Mucosa of descending colon (tissue), 3 donors: ENCODE data around the gene NPRL2. TPM values are rescaled to one million over a fixed set of nuclear protein-coding genes. Genes with fewer than 3 reads are reported as not detected.
"Not testable (repeated sequence)": the region's sequence is repeated elsewhere in the genome, so short reads cannot be mapped to it uniquely, and the experiment has no call there.

Experiments used
- ATAC-seq: fragments of 200-7000 bp; cut with Tn5 transposase; one replicate; pipeline ENCODE4 v1.9.1; 2020; ENCODE audit warnings: mild to moderate bottlenecking, moderate library complexity
- DNase-seq, 3 donors: peaks; one replicate each; pipeline ENCODE4 v3.0.0-alpha.2; 2020
- H3K36me3 ChIP-seq: fragments of 200-600 bp; one replicate; pipeline ENCODE4 v1.8.0; 2021; ENCODE audit warnings: low read depth, mild to moderate bottlenecking
- H3K4me1 ChIP-seq: fragments of 200-600 bp; one replicate; pipeline ENCODE4 v1.8.0; 2021; ENCODE audit warnings: low read depth, mild to moderate bottlenecking
- H3K4me3 ChIP-seq: fragments of 200-600 bp; one replicate; pipeline ENCODE4 v1.8.0; 2021; ENCODE audit warnings: mild to moderate bottlenecking
- H3K9me3 ChIP-seq: fragments of 200-600 bp; one replicate; pipeline ENCODE4 v1.8.0; 2021; ENCODE audit warnings: mild to moderate bottlenecking
- CTCF ChIP-seq: fragments of 200-600 bp; IDR thresholded peaks from one replicate; pipeline ENCODE4 v1.8.0; 2022; ENCODE audit warnings: antibody characterized with exemption, mild to moderate bottlenecking
- intact Hi-C, 2 donors: fragments of 100-400 bp; cut with DNase I in 1 of 2; cut with micrococcal nuclease in 1 of 2; formaldehyde crosslinking; loops; one replicate each; pipeline versions ENCODE4 v1.11.0 to v1.11.1; 2022; cut with DNase I, micrococcal nuclease
- total RNA-seq, 3 donors: library from RNA; stranded (reverse); fragmentation: NEBNext Ultra II Directional in 2 of 3; extraction: Animal tissue kit (Norgen Biotek cat#: 25700) in 2 of 3; gene quantifications; one replicate each; pipeline versions ENCODE4 v1.2.1 to v1.2.4, GENCODE V29; 2021 to 2023
- donor health status: DM: no; HTN: no; CAD: no; lungs with moderate emphysema.
- donor health status: DM: no; HTN: no; CAD: no.
- donor health status: DM: no; HTN: yes; CAD: no.

Gene NPRL2
- total RNA-seq, 3 donors from 2014 or later: 20.2 to 32.9 (median 25.0) TPM

GRCh38 chr3:50316657-50317242 is 33.8 kb downstream of the NPRL2 start:
- Histone ChIP-seq H3K36me3 (no peaks in the 10 kb centered on the region), H3K4me3 (no peak overlapping the region), H3K4me1 (peaks cover 48% of the 10 kb centered on the region), H3K9me3 (no peaks in the 10 kb centered on the region)
- ATAC-seq: peak; percentile 77
- TF ChIP-seq CTCF: no peak
- intact Hi-C loops: no loop called here
- peak; percentile 87 to 93 (median 90) for DNase-seq

GRCh38 chr3:50314816-50315215 is 35.8 kb downstream of the NPRL2 start:
- ATAC-seq (no peak), DNase-seq (no peak)
- H3K9me3 ChIP-seq: no peaks in the 10 kb centered on the region
- no peak for TF ChIP-seq CTCF
- H3K36me3 ChIP-seq: no peaks in the 10 kb centered on the region
- no peak overlapping the region for H3K4me3 ChIP-seq
- intact Hi-C loops: no loop called here
- peaks cover 40% of the 10 kb centered on the region for H3K4me1 ChIP-seq

GRCh38 chr3:50314342-50314741 is 36.2 kb downstream of the NPRL2 start:
- intact Hi-C loops: no loop called here

GRCh38 chr3:50312041-50312440 is 38.5 kb downstream of the NPRL2 start:
- ATAC-seq, H3K9me3 ChIP-seq, H3K36me3 ChIP-seq, H3K4me3 ChIP-seq, DNase-seq, intact Hi-C loops: not testable (repeated sequence)
- peaks cover 14% of the 10 kb centered on the region for H3K4me1 ChIP-seq

More at GRCh38 chr3:50314342-50314741, 36.2 kb downstream of the NPRL2 start:
- H3K4me1 ChIP-seq: peaks cover 37% of the 10 kb centered on the region
- H3K36me3 ChIP-seq: no peaks in the 10 kb centered on the region
- no peak for TF ChIP-seq CTCF
- H3K9me3 ChIP-seq: no peaks in the 10 kb centered on the region
- DNase-seq (no peak), ATAC-seq (no peak)
- no peak overlapping the region for H3K4me3 ChIP-seq

GRCh38 chr3:50304601-50305000 is 46.0 kb downstream of the NPRL2 start:
- peaks cover 9% of the 10 kb centered on the region for H3K9me3 ChIP-seq
- intact Hi-C loops: no loop called here
- H3K4me1 ChIP-seq: peaks cover 9% of the 10 kb centered on the region
- no peak overlapping the region for H3K4me3 ChIP-seq
- peaks cover 1% of the 10 kb centered on the region for H3K36me3 ChIP-seq
- DNase-seq (no peak), ATAC-seq (no peak)
- no peak for TF ChIP-seq CTCF

GRCh38 chr3:50303013-50303815 is 47.4 kb downstream of the NPRL2 start, which contains the start of gene HYAL1:
Gene HYAL1 (minus strand): TSS chr3:50303574. CDS start chr3:50302956, 618 bp downstream.
- Histone ChIP-seq H3K36me3 (peaks cover 6% of the 10 kb centered on the region), H3K9me3 (peaks cover 4% of the 10 kb centered on the region), H3K4me1 (peaks cover 14% of the 10 kb centered on the region), H3K4me3 (no peak within 1 kb of the TSS)
- no peak for TF ChIP-seq CTCF
- DNase-seq (peak; percentile 74 to 80 (median 77)), ATAC-seq (peak; percentile 15)
- intact Hi-C loops: no loop called here
